ENCODE measurements around the gene ARHGAP10. TPM values are rescaled to one million over a fixed set of nuclear protein-coding genes. Genes with fewer than 3 reads are reported as not detected.

Gene ARHGAP10
- total RNA-seq, 4 donors from 2014 or later = 7.0 to 52.8 (median 19.9) TPM

DNA sequence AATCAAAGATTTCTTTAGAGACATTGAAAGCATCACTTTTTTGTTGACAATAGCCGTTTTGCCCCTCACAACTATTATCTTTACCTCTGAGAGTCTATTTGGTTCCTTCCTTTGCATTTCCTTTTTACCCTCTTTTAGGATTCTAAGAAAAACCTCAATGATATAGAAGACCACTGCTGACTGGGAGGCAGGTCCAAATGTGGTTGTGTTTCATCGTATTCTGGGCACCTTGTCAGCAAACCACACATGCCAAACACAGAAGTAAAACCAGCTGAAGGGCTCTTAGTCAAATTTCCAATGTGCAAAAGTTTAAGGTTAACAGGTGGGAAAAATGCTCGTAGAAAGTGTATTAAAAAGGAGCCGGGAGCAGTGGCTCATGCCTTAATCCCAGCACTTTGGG lies 42.8 kb upstream of the ARHGAP10 start:
- Histone ChIP-seq H3K36me3 (no peaks in the 10 kb centered on the region), H3K27me3 (no peaks in the 10 kb centered on the region), H3K27ac (no peak overlapping the region), H3K4me1 (no peaks in the 10 kb centered on the region), H3K4me3 (no peak overlapping the region), H3K9me3 (no peaks in the 10 kb centered on the region)
- no peak for TF ChIP-seq POLR2A (IDR thresholded peaks at IDR 0.05)
- TF ChIP-seq, protein P1, sequence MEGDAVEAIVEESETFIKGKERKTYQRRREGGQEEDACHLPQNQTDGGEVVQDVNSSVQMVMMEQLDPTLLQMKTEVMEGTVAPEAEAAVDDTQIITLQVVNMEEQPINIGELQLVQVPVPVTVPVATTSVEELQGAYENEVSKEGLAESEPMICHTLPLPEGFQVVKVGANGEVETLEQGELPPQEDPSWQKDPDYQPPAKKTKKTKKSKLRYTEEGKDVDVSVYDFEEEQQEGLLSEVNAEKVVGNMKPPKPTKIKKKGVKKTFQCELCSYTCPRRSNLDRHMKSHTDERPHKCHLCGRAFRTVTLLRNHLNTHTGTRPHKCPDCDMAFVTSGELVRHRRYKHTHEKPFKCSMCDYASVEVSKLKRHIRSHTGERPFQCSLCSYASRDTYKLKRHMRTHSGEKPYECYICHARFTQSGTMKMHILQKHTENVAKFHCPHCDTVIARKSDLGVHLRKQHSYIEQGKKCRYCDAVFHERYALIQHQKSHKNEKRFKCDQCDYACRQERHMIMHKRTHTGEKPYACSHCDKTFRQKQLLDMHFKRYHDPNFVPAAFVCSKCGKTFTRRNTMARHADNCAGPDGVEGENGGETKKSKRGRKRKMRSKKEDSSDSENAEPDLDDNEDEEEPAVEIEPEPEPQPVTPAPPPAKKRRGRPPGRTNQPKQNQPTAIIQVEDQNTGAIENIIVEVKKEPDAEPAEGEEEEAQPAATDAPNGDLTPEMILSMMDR (IDR thresholded peaks at IDR 0.05) = no peak
- no peak for DNase-seq

DNA sequence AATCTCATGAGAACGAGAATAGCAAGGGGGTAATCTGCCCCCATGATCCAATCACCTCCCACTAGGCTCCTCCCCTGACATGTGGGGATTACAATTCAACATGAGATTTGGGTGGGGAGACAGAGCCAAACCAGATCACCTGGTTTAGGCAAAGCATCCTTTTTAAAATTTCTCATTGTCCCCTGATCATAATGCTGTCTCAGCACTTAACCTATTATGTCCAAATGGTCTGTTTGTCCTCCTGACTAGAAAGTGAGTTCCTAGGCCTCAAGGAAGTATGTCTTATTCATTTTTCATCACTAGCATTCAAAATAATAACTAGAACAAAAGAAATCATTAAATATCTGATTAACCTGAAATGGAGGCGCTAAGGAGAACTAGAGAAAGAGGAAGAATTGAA lies 40.1 kb upstream of the ARHGAP10 start:
- TF ChIP-seq POLR2A (IDR thresholded peaks at IDR 0.05) = no peak
- TF ChIP-seq, protein P1 (IDR thresholded peaks at IDR 0.05) = no peak

DNA sequence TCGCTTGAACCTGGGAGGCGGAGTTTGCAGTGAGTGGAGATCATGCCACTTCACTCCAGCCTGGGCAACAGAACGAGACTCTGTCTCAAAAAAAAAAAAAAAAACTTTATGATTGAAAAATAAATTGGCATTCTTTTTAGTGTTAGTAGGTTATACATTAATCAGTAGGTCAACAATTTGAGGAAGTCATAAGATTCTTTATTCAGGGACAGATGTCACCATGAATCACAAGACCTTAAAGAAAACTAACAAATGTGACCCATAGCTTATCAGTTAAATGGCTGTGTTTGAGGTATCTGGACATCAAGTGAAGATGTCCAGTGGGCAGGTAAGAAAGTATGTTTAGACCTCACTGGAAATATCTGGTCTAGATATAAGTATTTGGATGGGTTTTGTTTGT lies 38.7 kb upstream of the ARHGAP10 start:
- DNase-seq = no peak
- TF ChIP-seq, protein P1 (IDR thresholded peaks at IDR 0.05) = no peak
- no peak for TF ChIP-seq POLR2A (IDR thresholded peaks at IDR 0.05)

More for the DNA sequence above, 40.1 kb upstream of the ARHGAP10 start:
- Histone ChIP-seq H3K27ac (no peak overlapping the region), H3K36me3 (no peaks in the 10 kb centered on the region), H3K4me1 (no peaks in the 10 kb centered on the region), H3K27me3 (no peaks in the 10 kb centered on the region), H3K9me3 (no peaks in the 10 kb centered on the region), H3K4me3 (no peak overlapping the region)
- no peak for DNase-seq

DNA sequence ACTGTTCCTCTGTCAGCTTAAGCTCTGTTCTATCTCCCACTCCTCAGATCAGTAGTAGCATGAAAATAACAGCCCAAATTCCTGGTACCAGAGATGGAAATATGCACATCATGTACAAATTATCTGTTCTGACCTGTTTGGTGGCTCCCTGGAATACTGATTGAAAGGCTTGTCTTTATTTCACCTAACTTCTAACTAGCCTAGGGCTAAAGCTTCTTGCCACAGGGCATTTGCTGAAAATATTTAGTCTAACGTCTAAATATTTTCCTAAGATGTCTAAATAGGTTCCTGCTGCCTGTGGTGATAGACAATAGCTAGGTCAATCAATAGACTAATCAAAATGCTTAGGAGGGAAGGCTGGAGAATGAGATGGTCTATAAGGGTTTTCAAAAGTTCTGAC lies 35.0 kb upstream of the ARHGAP10 start:
- H3K4me1 ChIP-seq = no peaks in the 10 kb centered on the region
- TF ChIP-seq, protein P1 (IDR thresholded peaks at IDR 0.05) = no peak
- TF ChIP-seq POLR2A (IDR thresholded peaks at IDR 0.05) = no peak
- no peaks in the 10 kb centered on the region for H3K27me3 ChIP-seq
- no peak overlapping the region for H3K4me3 ChIP-seq
- DNase-seq = no peak
- no peak overlapping the region for H3K27ac ChIP-seq
- no peaks in the 10 kb centered on the region for H3K36me3 ChIP-seq
- no peaks in the 10 kb centered on the region for H3K9me3 ChIP-seq

More for the DNA sequence above, 38.7 kb upstream of the ARHGAP10 start:
- Histone ChIP-seq H3K27me3 (no peaks in the 10 kb centered on the region), H3K36me3 (no peaks in the 10 kb centered on the region), H3K4me1 (no peaks in the 10 kb centered on the region), H3K4me3 (no peak overlapping the region), H3K9me3 (no peaks in the 10 kb centered on the region), H3K27ac (no peak overlapping the region)

DNA sequence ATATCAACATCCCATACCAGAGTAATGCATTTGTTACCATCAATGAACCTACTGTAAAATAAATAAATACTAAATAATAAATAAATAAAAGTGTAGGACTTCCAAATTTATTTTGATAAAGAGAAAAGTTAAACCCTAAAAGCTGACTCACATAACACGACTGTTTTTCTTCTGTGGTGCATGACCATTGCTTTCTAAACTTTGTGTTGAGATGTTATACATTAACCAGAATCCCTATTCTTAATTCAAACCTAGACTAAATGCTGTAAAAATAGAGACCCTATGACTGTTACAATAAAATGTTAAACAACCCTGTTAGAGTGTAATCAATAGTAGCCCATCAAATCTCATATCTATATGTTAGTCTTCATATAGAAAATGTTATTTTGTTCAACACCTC lies 27.0 kb upstream of the ARHGAP10 start:
- Histone ChIP-seq H3K27ac (no peak overlapping the region), H3K36me3 (no peaks in the 10 kb centered on the region), H3K4me1 (no peaks in the 10 kb centered on the region), H3K9me3 (no peaks in the 10 kb centered on the region), H3K27me3 (no peaks in the 10 kb centered on the region), H3K4me3 (no peak overlapping the region)
- no peak for DNase-seq
- no peak for TF ChIP-seq POLR2A (IDR thresholded peaks at IDR 0.05)
- TF ChIP-seq, protein P1 (IDR thresholded peaks at IDR 0.05) = no peak

Measured in Peyer's patch (tissue), 4 donors.